ENCODE data around the gene ALKBH8.

- no peak for TF ChIP-seq YY1 (IDR thresholded peaks at IDR 0.05; ENCODE audit: insufficient read depth, insufficient read length)
- TF ChIP-seq ZNF274 (IDR thresholded peaks at IDR 0.05; ENCODE audit: low read depth, low read length), result no peak
Measured at GRCh38 chr11:107538239-107538638, 27.3 kb downstream of the ALKBH8 start.
